ENCODE results near the gene PNLDC1. TPM values are rescaled to one million over a fixed set of nuclear protein-coding genes. Genes with fewer than 3 reads are reported as not detected.

PNLDC1 gene
- total and polyA plus RNA-seq, 2 experiments from 2014 or later = not detected

- TF ChIP-seq REST (IDR thresholded peaks at IDR 0.05; ENCODE audit: unreplicated experiment) (no peak), EZH2phosphoT487 (IDR thresholded peaks at IDR 0.05; ENCODE audit: unreplicated experiment) (no peak), CTCF (conservative IDR thresholded peaks at IDR 0.05; ENCODE audit: low read depth in 2 of 2) (no peak), POLR2AphosphoS5 (IDR thresholded peaks at IDR 0.05; ENCODE audit: low read depth) (no peak), ZNF114 (CRISPR knock-in tag; IDR thresholded peaks at IDR 0.05) (no peak)
These were observed 65.3 kb downstream of the PNLDC1 start (continued) for GRCh38 chr6:159865226-159865920.

GRCh38 chr6:159866286-159867247, 66.5 kb downstream of the PNLDC1 start:
- no peaks in the 10 kb centered on the region for H3K79me2 ChIP-seq (replicated peaks; ENCODE audit: insufficient read depth)
- peak overlapping the region; percentile 28; the same call in 1 of the 2 replicates for H2AFZ ChIP-seq
- no peaks in the 10 kb centered on the region for H3F3A ChIP-seq (replicated peaks; ENCODE audit: low read depth)
- Mint-ChIP-seq H3K4me3 (no peak overlapping the region), H3K4me1 (no peaks in the 10 kb centered on the region), H3K27ac (no peak overlapping the region), H3K36me3 (ENCODE audit: low read depth) (no peaks in the 10 kb centered on the region), H3K27me3 (ENCODE audit: insufficient read depth, low read depth, poor library complexity) (peaks cover 4% of the 10 kb centered on the region), H3K9me3 (peaks cover 8% of the 10 kb centered on the region; the same call in 2 of the 3 replicates)
- DNase-seq (ENCODE audit: low spot score) (no peak), ATAC-seq (peak; percentile 57)
- H3K36me3 ChIP-seq (ENCODE audit: insufficient read depth) = no peaks in the 10 kb centered on the region
- no peak overlapping the region for H3K4me2 ChIP-seq
- H3K27ac ChIP-seq (ENCODE audit: low read depth) = no peak overlapping the region
- no peaks in the 10 kb centered on the region for H3K4me1 ChIP-seq (ENCODE audit: insufficient read depth)
- no peaks in the 10 kb centered on the region for H3K27me3 ChIP-seq (ENCODE audit: insufficient read depth)
- H3K4me3 ChIP-seq = no peak overlapping the region
- H4K20me1 ChIP-seq (replicated peaks; ENCODE audit: insufficient read depth) = no peaks in the 10 kb centered on the region
- no peaks in the 10 kb centered on the region for H3K9me2 ChIP-seq (ENCODE audit: insufficient read depth)
- TF ChIP-seq ZNF462 (CRISPR knock-in tag; IDR thresholded peaks at IDR 0.05) (no peak), EZH2 (IDR thresholded peaks at IDR 0.05; ENCODE audit: low read depth, unreplicated experiment) (no peak), CTCF (conservative IDR thresholded peaks at IDR 0.05; ENCODE audit: low read depth in 2 of 2) (no peak), POLR2AphosphoS5 (IDR thresholded peaks at IDR 0.05; ENCODE audit: low read depth) (no peak)

Measured in GM23338 (cell line).